Tibial nerve (tissue), 3 donors: ENCODE results near the gene IL17B.

ENCODE experiments used
- CTCF ChIP-seq, 5 experiments: fragments of 200-600 bp in 3 of 5; fragments of 450-650 bp in 2 of 5; sonication (generic) in 3 of 5; IDR thresholded peaks; one replicate each; pipeline ENCODE4 v1.5.1; 2016 to 2019; ENCODE audit warnings: antibody characterized with exemption in 5 of 5, mild to moderate bottlenecking in 3 of 5, moderate library complexity in 2 of 5
- POLR2A ChIP-seq, 2 donors: fragments of 450-650 bp; IDR thresholded peaks; one replicate each; pipeline ENCODE4 v1.6.1; 2017; ENCODE audit warnings: antibody characterized with exemption in 2 of 2, mild to moderate bottlenecking in 2 of 2, moderate library complexity in 2 of 2

- TF ChIP-seq CTCF (IDR thresholded peaks at IDR 0.05), result no peak
- TF ChIP-seq POLR2A (IDR thresholded peaks at IDR 0.05), result no peak
These were observed 29.7 kb downstream of the IL17B start for GRCh38 chr5:149349382-149349781.
